HG02840 (cell line): ENCODE results near the gene ZNF93.
"Not testable (repeated sequence)": the region's sequence is repeated elsewhere in the genome, so short reads cannot be mapped to it uniquely, and the experiment has no call there.

Source experiments
- ATAC-seq: cut with Tn5 transposase; IDR thresholded peaks from one replicate; pipeline ENCODE4 v1.9.1; 2021; ENCODE audit warnings: mild to moderate bottlenecking, moderate library complexity, moderate number of reproducible peaks; ENCODE audit not compliant: unreplicated experiment, low FRiP score

The ZNF93 gene

DNA sequence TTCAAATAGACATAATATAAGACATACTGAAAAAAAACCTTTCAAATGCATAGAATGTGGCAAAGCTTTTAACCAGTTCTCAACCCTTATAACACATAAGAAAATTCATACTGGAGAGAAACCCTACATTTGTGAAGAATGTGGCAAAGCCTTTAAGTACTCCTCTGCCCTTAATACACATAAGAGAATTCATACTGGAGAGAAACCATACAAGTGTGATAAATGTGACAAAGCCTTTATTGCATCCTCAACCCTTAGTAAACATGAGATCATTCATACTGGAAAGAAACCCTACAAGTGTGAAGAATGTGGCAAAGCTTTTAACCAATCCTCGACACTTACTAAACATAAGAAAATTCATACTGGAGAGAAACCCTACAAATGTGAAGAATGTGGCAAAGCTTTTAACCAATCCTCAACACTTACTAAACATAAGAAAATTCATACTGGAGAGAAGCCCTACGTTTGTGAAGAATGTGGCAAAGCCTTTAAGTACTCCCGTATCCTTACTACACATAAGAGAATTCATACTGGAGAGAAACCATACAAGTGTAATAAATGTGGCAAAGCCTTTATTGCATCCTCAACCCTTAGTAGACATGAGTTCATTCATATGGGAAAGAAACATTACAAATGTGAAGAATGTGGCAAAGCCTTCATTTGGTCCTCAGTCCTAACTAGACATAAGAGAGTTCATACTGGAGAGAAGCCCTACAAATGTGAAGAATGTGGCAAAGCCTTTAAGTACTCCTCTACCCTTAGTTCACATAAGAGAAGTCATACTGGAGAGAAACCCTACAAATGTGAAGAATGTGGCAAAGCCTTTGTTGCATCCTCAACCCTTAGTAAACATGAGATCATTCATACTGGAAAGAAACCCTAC is 32.9 kb downstream of the ZNF93 start:
- not testable (repeated sequence) for ATAC-seq

DNA sequence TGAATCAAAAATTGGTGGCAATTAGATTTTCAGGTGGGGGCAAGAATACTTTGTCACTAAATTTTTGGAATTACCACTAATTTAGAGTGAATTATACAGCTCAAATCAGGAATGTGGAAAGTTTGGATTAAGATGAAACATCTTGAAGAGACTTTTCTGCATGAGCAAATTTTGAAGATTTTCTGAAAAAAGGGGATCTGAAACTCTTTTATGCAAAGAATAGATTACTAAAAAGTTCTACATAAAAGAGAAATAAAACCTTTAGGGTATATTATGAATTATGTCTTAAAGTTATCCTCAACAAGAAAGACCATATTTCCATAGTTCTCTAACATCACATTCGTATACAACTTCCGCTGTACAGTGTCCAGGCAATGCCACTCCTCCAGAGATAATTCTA is 36.7 kb downstream of the ZNF93 start:
- ATAC-seq, result no peak

DNA sequence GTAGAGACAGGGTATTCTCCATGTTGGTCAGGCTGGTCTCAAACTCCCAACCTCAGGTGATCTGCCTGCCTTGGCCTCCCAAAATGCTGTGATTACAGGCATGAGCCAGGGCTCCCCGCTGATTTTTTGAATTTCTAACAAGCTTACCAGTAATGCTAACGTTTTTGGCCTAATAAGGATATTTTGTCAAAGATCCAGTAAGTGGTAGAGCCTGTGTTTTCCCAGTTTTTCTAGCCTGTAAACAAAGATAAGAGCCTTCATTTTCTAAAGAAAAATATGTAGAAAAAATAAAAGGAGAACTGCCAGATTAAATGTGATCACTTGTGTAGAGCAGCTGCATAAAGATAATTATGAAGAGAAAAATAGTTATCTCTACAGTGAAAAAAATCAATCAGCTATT is 37.7 kb downstream of the ZNF93 start:
- no peak for ATAC-seq

DNA sequence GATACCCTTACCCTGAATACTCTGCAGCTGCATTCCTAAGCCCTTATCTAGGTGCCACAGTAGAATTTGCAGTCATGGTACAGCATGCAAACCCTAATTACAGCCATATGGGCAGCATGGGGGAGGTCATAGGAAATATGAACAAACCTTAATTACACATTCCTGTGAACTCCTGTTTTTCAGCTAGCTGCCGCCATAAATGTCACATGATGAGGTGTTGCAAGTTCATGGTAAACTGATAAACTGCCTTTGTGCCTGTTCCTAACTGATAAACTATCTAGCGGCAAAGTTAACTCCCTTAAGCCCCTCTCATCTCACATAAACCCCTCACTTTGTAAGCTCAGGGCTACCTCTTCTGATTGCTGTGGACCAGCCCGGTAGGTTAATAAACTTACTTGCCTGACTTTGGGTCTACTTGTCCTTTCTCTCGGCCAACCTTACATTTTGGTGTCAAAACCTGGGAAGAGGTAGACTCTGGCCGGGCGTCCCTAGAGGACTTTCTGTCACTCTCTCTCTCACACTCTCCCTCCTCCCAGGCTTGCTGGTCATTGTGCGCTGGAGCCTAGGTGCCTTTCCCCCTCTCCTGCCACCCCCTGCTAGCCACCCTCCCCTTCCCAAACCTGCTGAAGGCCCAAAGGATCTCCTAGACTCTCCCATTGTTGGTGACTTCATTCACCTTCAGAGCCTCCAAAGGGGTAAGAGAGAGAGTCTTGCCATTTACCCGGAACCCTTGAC is 43.3 kb downstream of the ZNF93 start:
- no peak for ATAC-seq

DNA sequence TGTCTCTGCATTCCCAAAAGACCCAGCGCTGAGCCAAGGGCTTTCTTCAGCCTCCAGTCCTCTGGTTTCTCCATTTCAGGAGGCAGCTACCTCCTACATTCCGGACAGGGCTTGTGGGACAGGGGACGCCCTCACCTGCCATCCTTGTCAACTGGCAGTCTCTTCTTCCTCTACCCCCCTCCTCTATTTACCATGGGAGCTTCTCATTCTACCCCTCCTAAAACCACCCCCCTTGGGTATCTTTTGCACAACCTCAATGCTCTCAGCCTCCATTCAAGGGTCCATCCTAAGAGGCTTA is 43.8 kb downstream of the ZNF93 start:
- no peak for ATAC-seq

DNA sequence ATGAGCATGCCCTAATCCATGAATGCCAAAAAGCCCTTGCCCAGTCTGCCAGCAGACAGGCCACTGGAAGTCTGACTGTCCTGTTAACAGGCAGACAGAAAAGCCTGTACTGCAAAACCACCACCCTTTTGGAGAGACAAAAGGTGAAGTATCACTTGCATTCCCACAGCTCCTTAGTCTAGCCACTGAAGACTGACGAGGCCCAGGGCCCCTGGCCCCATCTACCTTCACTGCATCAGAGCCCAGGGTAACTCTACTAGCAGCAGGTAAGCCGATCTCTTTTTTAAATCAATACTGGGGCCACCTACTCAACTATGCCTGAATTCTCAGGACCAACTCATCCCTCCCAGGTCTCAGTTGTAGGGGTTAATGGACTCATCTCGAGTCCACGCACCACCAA is 45.5 kb downstream of the ZNF93 start:
- no peak for ATAC-seq

DNA sequence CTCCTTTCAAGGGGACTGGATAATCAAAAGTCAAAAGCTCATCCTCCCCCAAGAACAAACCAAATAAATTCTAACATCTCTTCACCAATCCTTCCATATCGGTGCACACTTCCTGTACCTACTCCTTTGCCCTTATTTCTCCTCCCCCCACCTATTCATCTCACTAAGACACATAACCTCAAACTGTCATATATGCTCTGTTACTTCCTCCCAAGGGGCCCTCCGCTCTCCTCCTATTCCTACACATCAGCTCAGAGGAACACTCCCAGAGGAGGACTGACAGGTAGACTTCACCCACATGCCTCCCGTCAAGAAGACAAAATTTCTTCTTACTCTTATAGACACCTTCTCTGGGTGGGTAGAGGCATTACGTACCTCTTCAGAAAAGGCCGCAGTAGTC is 48.1 kb downstream of the ZNF93 start:
- ATAC-seq, result no peak

DNA sequence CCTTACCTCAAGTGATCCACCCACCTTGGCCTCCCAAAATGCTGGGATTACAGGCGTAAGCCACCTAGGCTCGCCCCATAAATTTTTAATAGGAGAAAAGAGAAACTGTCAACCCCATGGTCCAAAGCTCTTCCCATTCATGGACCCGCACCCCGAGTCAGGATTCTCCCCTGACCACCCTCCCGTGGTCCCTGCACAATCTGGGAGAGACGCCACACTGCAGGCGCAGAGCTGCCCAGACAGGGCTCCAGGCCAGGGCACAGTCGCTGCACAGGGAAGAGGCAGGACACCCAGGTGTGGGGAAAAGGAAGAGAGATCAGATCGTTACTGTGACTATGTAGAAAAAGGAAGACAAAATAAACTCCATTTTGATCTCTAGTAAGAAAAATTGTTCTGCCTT is 54.5 kb downstream of the ZNF93 start:
- no peak for ATAC-seq

DNA sequence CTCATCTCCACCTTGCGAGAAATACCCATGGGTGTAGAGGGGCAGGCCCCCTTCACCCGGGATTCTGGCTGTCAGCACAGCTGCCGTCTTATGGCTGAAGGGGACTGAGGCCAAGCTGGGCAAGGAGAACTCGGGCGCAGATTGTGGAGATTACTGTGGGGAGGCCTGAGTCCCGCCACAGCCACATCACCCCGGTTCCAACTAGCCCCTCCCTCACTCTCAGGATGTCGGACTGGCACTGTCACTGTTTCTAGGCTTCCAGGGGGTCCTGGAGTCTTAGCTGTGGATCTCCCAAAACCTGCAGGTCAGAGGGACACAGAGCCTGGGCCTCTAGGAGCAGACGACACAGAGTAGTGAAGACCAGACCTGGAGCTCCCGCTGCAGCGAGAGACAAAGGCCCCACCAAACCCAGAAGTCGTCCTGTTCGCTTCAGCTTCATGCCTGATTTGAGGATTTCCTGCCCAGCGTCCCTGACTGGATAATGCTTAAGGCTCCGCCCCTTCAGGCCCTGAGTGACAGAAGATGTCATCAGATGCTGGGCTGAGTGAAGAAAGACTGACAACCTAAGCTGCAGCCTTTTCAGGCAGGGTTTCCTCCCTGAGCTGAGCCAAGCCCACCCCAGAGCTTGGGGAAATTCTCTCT is 55.8 kb downstream of the ZNF93 start:
- no peak for ATAC-seq

DNA sequence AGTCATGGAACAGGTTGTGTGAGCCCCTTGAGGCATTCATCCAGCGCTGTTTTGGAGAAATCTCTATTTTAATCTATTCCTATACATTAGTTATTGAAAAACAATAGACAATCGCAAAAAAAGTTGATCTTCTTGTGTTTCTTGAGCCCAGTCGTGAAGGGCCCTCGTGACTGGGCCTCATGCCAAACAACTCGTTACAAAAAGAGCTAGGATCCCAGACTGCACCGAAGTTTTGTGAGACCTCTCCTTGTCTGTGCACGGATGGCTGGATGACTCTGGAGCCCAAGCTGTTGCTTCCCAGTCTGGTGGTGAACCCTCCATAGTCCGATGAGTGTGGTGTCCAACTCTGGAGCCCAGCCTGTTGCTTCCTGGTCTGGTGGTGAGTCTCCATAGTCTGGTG is 57.0 kb downstream of the ZNF93 start:
- ATAC-seq, result not testable (repeated sequence)

DNA sequence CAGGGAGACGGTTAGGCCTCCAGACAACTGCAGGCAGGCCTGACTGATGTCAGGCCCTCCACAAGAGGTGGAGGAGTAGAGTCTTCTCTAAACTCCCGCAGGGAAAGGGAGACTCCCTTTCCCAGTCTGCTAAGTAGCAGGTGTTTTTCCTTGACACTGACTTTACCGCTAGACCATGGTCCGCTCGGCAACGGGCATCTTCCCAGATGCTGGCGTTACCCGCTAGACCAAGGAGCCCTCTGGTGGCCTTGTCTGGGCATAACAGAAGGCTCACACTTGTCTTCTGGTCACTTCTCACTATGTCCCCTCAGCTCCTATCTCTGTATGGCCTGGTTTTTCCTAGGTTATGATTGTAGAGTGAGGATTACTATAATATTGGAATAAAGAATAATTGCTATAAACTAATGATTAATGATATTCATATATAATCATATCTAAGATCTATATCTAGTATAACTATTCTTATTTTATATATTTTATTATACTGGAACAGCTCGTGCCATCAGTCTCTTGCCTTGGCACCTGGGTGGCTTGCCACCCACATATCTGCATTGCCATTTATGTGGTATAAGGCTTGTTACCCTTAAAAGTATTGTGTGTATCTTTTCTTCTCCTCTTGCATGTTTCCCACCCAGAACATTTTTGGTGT is 58.5 kb downstream of the ZNF93 start:
- ATAC-seq, result not testable (repeated sequence)

DNA sequence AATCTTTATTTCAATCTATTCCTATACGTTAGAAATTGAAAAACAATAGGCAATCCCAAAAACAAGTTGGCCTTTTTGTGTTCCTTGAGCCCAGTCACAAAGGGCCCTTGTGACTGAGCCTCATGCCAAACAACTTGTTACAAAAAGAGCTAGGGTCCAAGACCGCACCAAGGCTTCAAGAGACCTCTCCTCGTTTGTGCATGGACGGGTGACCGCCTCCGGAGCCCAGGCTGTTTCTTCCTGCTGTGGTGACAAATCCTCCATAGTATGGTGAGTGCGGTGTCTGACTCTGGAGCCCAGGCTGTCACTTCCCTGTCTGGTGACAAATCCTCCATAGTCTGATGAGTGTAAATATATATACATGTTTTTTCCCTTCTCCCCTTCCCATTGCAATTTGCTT is 63.7 kb downstream of the ZNF93 start:
- no peak for ATAC-seq

DNA sequence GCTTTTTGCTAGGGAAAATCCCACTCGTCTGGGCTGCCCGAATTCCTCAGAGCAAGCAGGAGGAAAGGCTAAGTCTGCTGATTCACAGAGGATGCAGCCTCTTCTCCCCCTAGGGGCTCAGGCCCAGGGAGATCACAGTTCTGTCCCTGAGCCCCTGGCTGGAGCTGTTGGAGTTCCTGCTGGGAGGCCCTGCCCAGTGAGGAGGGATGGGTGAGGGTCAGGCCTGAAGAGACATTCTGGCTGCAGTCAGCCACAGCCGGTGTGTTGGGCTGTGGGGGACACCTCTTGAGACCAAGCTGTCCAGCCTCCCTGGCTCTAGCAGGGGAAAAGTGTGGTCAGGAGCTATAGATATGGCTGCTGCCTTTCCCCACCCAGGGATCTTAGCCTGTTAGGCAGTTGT is 65.4 kb downstream of the ZNF93 start:
- ATAC-seq, result not testable (repeated sequence)

DNA sequence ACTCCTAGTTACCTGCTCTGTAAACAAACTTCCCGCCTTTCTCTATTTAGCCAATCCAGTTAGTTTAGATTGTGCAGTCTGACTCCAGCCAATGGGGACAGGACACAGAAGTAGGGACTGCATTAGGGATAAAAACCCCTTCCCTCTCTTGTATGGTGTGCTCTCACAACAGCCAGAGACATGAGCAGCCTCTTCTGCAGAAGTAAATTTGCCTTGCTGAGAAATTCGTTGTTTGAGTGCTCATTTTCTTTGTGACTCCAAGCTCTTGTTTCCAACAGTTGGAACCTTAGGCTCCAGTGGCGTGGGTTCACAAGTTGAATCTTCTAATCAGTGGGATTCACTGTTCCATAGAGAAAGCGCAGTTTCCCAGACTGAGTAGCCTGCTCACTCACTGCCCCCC is 66.1 kb downstream of the ZNF93 start:
- no peak for ATAC-seq
